Measurements from ENCODE around the gene CFAP58.

Gene CFAP58

DNA sequence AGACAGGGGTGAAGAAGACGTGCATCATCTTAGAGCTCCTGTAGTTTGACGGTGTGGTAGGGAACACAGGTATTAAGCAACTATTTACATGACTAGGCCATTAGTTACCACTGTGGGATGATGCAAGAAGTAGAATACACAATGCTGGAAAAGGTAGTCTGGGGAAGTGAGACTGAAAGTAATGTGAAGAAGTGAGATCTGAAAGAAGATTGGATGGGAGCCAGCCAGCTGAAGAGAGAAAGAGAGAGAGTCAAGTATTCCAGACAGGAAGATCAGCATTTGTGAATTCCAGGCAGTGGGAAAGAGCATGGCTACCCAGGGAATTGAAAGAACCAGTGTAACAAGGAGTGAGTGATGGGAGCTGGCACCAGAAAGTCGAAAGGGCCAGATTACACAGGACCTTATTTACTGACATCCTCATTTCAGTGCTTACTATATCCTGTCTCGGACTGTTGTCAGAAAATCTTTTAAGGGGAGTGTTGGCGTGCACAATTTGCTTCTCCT is 4.0 kb upstream of the CFAP58 start:
- Histone ChIP-seq H3K27ac (no peak overlapping the region), H3K9me3 (ENCODE audit: severe bottlenecking) (no peaks in the 10 kb centered on the region), H3K27me3 (ENCODE audit: insufficient read depth, low read depth, severe bottlenecking) (no peaks in the 10 kb centered on the region), H3K4me3 (ENCODE audit: low read depth, low read length) (no peak overlapping the region), H3K36me3 (no peaks in the 10 kb centered on the region)
- TF ChIP-seq, protein P1, sequence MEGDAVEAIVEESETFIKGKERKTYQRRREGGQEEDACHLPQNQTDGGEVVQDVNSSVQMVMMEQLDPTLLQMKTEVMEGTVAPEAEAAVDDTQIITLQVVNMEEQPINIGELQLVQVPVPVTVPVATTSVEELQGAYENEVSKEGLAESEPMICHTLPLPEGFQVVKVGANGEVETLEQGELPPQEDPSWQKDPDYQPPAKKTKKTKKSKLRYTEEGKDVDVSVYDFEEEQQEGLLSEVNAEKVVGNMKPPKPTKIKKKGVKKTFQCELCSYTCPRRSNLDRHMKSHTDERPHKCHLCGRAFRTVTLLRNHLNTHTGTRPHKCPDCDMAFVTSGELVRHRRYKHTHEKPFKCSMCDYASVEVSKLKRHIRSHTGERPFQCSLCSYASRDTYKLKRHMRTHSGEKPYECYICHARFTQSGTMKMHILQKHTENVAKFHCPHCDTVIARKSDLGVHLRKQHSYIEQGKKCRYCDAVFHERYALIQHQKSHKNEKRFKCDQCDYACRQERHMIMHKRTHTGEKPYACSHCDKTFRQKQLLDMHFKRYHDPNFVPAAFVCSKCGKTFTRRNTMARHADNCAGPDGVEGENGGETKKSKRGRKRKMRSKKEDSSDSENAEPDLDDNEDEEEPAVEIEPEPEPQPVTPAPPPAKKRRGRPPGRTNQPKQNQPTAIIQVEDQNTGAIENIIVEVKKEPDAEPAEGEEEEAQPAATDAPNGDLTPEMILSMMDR (IDR thresholded peaks at IDR 0.05; ENCODE audit: low read depth, low read length) = no peak
- no peak for DNase-seq

DNA sequence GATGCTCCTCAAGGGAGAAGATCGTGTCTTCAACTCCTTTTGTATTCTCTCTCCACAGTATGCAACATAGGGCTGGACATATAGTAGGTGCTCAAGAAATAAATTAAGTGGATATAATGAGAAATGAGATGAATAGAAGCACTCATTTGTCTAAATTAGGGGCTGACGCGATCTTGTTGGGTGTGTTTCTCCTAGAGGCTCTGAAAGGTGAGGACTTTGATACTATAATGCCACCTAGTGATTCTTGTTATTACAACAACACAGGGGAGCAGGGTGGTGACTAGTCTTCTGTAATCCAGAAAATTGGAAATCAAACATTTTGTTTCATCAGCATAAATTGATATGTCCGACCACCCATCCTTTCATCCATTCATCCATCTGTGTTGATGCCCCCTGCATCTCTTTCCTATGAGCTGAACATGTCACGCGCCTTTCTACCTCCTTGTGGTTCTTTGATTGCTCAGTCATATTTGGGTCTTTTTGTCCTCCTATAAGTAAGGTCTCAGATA is 3.5 kb upstream of the CFAP58 start:
- no peak for DNase-seq
- no peaks in the 10 kb centered on the region for H3K9me3 ChIP-seq (ENCODE audit: severe bottlenecking)
- H3K27ac ChIP-seq = no peak overlapping the region
- no peak overlapping the region for H3K4me3 ChIP-seq (ENCODE audit: low read depth, low read length)
- TF ChIP-seq, protein P1 (IDR thresholded peaks at IDR 0.05; ENCODE audit: low read depth, low read length) = peak; percentile 37; the same call in 1 of the 2 replicates
- H3K36me3 ChIP-seq = no peaks in the 10 kb centered on the region
- H3K27me3 ChIP-seq (ENCODE audit: insufficient read depth, low read depth, severe bottlenecking) = no peaks in the 10 kb centered on the region

DNA sequence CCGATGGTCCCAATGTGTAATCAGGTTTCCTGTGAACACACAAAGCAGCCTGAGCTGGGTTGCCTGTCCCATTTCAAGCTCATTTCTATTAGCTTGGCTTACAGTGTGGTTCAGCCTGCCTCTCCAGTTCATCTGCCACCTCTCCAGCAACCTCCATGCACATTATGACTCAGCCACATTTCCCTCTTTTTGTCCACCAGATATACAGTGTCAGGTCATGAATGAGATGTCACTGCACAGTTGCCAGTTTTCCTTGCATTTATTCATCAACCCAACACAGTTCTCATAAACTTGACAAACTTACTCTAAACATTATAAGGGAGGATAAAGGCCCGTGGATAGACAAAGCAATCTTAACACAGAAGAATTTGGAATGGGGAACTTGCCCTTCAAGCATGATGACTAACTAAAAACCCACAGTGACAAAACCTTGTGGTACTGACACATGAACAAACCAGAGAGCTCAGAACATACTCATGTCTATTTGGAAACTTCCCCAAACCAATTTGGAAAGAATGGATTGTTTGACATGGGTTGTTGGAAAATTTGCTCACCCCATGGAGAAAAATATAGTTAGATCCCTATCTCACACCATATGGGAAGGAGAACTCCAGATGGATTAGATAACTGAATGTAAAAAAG is 2.5 kb upstream of the CFAP58 start:
- TF ChIP-seq, protein P1 (IDR thresholded peaks at IDR 0.05; ENCODE audit: low read depth, low read length) = no peak
- H3K36me3 ChIP-seq = no peaks in the 10 kb centered on the region
- no peak overlapping the region for H3K27ac ChIP-seq
- no peaks in the 10 kb centered on the region for H3K27me3 ChIP-seq (ENCODE audit: insufficient read depth, low read depth, severe bottlenecking)
- no peaks in the 10 kb centered on the region for H3K9me3 ChIP-seq (ENCODE audit: severe bottlenecking)
- H3K4me3 ChIP-seq (ENCODE audit: low read depth, low read length) = no peak overlapping the region
- no peak for DNase-seq

DNA sequence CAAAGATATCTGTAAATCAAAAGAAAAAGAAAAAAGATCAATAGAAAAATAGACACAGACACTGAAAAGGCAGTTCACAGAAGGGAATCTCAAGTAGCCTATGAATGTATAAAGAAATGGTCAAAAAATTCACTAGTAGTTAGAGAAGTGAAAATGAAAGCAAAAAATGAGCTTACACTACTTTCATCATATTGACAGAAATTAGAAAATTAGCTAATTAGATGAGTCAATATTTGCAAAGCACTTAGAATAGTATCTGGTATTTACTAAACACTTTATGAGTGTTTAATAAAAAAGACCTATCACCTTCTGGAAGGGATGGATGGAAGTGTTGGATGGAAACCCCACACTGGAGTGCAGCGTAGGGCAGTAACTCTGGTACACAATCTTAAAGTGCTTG is 1.7 kb upstream of the CFAP58 start:
- Histone ChIP-seq H3K4me3 (ENCODE audit: low read depth, low read length) (no peak overlapping the region), H3K27ac (no peak overlapping the region), H3K9me3 (ENCODE audit: severe bottlenecking) (no peaks in the 10 kb centered on the region), H3K27me3 (ENCODE audit: insufficient read depth, low read depth, severe bottlenecking) (no peaks in the 10 kb centered on the region), H3K36me3 (no peaks in the 10 kb centered on the region)
- no peak for DNase-seq
- TF ChIP-seq, protein P1 (IDR thresholded peaks at IDR 0.05; ENCODE audit: low read depth, low read length) = no peak

DNA sequence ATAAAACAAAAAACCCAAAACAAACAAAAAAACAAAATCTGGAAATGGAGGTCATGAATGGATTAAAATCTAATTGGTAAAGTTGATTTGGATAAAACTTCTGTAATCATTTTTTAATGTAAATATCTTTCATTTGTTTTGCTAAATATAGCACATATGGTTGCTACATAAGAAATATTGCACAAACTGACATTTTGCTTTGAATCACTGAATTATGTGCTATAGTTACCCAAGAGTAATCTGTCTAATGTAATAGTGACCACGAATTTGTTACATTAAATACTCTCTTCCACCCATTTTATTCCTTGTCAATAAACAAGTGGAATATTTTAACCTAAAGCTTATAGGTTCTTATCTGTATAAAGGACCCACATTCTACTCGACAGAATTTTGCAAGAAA is 6.2 kb downstream of the CFAP58 start:
- TF ChIP-seq, protein P1 (IDR thresholded peaks at IDR 0.05; ENCODE audit: low read depth, low read length) = no peak

DNA sequence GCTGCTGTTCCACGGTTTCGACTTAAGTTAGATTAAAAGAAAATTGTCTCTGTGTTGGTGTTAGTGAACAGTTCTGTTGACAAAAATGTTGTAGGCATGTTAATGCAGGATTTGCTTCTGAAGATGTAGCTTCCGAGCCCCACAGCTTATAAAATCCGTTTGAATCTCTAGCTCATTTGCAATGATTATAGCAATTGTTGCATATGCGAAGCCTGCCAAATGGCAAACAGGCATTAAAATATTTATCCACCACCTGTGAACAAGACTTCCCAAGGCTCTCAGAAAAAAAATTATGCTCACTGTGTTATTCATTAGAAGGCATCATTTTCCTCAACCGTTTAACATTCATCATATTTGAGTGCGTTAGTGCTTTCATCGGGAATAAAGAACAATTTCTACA is 14.3 kb downstream of the CFAP58 start:
- H3K9me3 ChIP-seq (ENCODE audit: severe bottlenecking) = no peaks in the 10 kb centered on the region
- H3K4me3 ChIP-seq (ENCODE audit: low read depth, low read length) = peak overlapping the region; percentile 35
- H3K27me3 ChIP-seq (ENCODE audit: insufficient read depth, low read depth, severe bottlenecking) = no peaks in the 10 kb centered on the region
- no peaks in the 10 kb centered on the region for H3K36me3 ChIP-seq
- H3K27ac ChIP-seq = no peak overlapping the region
- TF ChIP-seq, protein P1 (IDR thresholded peaks at IDR 0.05; ENCODE audit: low read depth, low read length) = no peak
- DNase-seq = no peak

More for the DNA sequence above, 6.2 kb downstream of the CFAP58 start:
- no peaks in the 10 kb centered on the region for H3K36me3 ChIP-seq
- no peaks in the 10 kb centered on the region for H3K9me3 ChIP-seq (ENCODE audit: severe bottlenecking)
- H3K27ac ChIP-seq = no peak overlapping the region
- no peaks in the 10 kb centered on the region for H3K27me3 ChIP-seq (ENCODE audit: insufficient read depth, low read depth, severe bottlenecking)
- no peak overlapping the region for H3K4me3 ChIP-seq (ENCODE audit: low read depth, low read length)
- DNase-seq = no peak
